Measurements from ENCODE around the gene SORL1. TPM values are rescaled to one million over a fixed set of nuclear protein-coding genes. Genes with fewer than 3 reads are reported as not detected.
"Not testable (repeated sequence)": the region's sequence is repeated elsewhere in the genome, so short reads cannot be mapped to it uniquely, and the experiment has no call there.

The SORL1 gene, protein sequence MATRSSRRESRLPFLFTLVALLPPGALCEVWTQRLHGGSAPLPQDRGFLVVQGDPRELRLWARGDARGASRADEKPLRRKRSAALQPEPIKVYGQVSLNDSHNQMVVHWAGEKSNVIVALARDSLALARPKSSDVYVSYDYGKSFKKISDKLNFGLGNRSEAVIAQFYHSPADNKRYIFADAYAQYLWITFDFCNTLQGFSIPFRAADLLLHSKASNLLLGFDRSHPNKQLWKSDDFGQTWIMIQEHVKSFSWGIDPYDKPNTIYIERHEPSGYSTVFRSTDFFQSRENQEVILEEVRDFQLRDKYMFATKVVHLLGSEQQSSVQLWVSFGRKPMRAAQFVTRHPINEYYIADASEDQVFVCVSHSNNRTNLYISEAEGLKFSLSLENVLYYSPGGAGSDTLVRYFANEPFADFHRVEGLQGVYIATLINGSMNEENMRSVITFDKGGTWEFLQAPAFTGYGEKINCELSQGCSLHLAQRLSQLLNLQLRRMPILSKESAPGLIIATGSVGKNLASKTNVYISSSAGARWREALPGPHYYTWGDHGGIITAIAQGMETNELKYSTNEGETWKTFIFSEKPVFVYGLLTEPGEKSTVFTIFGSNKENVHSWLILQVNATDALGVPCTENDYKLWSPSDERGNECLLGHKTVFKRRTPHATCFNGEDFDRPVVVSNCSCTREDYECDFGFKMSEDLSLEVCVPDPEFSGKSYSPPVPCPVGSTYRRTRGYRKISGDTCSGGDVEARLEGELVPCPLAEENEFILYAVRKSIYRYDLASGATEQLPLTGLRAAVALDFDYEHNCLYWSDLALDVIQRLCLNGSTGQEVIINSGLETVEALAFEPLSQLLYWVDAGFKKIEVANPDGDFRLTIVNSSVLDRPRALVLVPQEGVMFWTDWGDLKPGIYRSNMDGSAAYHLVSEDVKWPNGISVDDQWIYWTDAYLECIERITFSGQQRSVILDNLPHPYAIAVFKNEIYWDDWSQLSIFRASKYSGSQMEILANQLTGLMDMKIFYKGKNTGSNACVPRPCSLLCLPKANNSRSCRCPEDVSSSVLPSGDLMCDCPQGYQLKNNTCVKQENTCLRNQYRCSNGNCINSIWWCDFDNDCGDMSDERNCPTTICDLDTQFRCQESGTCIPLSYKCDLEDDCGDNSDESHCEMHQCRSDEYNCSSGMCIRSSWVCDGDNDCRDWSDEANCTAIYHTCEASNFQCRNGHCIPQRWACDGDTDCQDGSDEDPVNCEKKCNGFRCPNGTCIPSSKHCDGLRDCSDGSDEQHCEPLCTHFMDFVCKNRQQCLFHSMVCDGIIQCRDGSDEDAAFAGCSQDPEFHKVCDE (N-terminal part only)
- 76.3 TPM for total RNA-seq

- peak; percentile 60 for DNase-seq
These were observed at the start of gene SORL1 for GRCh38 chr11:121451986-121452608. Gene SORL1 (plus strand): TSS chr11:121452314. CDS start chr11:121452332, 18 bp downstream.

DNA sequence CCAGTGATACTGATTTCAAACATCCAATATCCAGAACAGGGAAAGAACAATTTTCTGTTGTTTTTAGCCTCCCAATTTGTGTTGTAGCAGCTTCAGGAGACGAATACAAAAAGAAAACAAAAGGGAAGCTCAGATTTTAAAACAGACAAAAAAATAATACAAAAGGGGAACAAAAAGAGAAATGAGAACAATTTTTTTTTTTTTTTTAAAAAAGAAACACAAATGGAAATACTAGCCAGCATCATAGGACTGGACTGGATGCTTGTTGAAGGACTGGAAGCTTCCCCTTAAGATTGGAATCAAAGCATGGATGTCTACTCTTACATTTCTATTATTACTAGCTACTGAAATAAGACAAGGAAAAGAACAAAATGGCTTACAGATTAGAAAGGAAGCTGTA lies 46.5 kb upstream of the SORL1 start:
- no peak for DNase-seq

GRCh38 chr11:121406291-121406690 lies 45.8 kb upstream of the SORL1 start:
- DNase-seq: no peak

DNA sequence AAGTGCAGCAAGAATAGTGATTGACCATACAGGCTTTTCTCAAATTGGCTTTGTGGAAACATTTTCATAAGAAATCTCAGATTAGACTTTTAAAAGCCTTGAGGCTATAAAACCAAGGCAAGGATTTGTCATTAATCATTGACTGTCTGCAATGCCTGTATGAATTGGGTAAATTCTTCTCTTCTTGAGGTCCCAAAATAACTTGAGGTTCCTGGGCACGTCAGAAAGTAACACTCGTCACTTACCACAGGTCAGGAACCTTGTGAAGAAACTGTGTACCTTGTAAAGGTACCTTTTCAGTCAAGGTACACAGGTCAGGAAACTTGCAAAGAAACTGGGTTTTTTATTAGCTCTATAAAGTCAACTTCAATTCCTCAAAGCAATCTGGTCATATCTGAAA lies 43.3 kb upstream of the SORL1 start:
- no peak for DNase-seq

DNA sequence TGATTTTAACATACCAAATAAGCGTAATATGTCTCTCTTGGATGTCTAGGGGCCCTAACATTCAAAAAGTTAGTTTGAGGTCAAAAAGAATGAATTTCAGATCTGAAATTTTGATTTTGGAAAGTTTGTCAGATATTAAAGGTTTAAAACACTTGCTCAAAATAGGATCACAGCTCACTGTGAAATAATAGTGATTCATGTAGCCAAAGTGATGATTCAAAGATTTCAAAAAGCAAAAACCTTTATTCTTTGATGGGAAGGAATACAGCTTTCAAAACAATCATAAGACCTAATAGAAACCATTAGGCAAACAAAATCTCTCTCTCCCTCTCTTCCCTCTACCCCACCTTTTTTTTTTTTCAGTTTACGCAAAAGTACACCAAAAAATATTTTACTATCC lies 42.1 kb upstream of the SORL1 start:
- DNase-seq: not testable (repeated sequence)

GRCh38 chr11:121411330-121411729 lies 40.8 kb upstream of the SORL1 start:
- not testable (repeated sequence) for DNase-seq

DNA sequence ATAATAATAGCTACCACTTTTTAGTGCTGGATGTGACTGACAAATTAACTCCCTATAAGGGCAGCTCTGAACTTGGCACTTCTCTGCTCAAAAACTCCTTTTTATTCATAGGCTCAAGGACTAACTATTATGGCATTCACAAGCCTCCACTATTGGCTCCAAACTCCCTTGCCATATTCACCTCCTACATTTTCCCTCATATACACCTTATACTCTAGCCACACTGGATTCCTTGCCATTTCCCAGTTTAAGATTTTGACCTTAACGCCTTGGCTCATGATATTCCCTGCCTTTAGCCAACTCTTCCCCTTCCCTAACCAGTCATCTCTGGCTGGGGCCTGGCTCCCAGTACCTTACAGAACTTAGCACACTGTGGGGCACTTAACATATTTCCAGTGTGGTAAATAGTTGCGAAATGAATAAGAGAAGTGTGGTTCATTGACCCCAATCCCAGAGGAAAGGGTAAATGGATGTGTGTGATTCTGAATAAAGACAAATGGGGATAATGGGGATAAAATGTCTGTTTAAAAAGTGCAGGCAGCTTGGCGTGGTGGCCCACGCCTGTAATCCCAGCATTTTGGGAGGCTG lies 40.0 kb upstream of the SORL1 start:
- DNase-seq: no peak

DNA sequence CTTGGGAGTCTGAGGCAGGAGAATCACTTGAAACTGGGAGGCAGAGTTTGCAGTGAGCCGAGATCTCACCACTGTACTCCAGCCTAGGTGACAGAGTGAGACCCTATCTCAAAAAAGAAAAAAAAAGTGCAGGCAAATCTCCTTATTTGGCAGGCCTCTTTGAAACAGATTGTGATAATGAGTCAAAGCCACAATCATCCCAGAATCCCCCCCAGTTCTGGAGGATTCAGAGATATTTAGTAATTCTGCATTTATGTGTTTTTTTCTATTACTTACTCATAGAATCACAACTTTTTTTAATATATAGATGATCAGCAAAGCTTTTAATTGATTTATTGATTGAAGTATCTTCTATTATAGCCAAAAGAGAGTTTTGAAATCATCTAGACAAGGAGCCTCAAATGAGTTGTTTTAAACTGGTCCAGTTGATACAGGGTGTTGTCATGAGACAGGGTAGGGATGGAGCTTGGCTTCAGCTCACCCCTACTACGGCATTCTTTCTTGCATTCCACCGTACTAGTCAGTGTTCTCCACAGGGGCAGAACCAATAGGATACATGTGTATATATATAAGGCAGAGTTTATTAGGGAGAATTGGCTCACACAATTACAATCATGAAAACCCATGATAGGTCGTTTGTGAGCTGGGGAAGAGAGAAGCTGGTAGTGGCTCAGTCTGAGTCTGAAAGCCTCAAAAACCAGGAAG lies 39.3 kb upstream of the SORL1 start:
- no peak for DNase-seq

DNA sequence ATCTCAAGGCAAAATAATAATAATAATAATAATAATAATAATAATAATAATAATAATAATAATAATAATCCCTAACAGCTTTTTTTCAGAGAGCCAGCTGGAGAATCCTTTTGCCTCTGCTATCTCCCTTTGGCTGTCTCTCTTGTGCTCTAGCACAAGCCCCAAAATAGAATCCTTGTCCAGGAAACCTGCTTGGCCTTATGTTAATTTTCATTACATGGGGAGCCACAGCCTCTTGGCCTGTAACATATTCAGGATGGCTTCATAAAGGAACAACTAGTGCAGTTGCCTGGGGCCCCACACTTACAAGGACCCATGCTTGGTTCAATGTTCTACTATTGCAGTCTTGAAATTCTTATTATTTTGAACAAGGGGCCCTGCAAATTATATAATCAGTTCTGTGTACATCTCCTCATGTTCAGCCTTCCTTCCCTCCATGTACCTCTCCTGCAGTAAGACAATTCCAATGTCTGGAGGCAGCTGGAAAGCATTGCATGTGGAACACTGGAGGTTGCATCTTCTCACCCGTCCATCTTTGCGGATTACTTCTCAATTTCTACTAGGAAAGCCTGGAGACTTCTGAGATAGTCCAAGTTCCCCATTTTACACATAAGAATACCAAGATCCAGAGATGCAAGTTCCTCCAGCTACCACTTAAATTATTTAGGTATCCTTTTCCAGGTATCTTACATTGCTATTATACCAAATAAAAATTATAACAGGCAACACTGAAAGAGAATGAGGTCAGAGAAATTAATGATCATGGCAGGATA lies 37.8 kb upstream of the SORL1 start:
- no peak for DNase-seq

- DNase-seq: no peak
These were observed 36.3 kb upstream of the SORL1 start for GRCh38 chr11:121415856-121416255.

- no peak for DNase-seq
These were observed 35.0 kb upstream of the SORL1 start for GRCh38 chr11:121417055-121417551.

DNA sequence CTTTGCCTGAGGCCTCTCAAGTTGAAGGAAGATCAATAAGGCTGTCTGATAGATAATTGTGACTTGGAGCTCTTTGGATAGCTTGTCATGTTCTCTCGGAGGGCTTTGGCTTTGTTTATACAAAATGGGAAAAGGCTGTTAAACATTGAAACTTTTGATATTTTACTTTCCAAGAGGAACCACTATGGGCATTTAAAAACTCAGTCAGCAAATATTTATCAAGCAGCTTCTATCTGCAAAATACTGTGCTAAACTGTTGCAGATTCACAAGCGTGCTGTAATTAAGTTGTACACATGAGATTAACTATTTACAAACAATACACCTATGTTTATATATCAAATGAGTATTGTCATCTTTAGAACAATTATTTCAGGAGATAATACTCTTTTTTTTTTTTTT lies 34.5 kb upstream of the SORL1 start:
- no peak for DNase-seq

DNA sequence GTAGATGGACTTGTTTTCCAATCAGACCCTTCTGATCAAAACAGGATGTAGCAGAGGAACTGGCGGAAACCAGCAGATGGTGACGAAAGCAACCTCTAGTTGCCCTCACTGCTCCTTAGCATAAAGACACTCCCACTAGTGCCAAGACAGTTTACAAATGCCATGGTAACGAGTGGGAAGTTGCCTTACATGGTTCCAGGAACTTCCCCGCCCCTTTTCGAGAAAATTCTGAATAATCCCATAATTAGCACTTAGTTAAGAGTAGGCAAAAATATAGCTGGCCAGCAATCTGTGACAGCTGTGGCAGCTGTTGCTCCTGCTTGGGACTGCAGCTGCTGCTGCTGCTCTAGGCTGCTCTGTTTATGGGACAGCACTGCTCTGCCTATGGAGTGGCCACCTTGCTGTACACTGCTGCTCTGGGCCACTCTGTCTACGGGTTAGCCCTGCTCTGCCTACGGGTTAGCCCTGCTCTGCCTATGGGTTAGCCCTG lies 33.4 kb upstream of the SORL1 start:
- DNase-seq: no peak

GRCh38 chr11:121419836-121420235 lies 32.3 kb upstream of the SORL1 start:
- no peak for DNase-seq

- no peak for DNase-seq
These were observed 31.7 kb upstream of the SORL1 start for GRCh38 chr11:121420398-121420797.

DNA sequence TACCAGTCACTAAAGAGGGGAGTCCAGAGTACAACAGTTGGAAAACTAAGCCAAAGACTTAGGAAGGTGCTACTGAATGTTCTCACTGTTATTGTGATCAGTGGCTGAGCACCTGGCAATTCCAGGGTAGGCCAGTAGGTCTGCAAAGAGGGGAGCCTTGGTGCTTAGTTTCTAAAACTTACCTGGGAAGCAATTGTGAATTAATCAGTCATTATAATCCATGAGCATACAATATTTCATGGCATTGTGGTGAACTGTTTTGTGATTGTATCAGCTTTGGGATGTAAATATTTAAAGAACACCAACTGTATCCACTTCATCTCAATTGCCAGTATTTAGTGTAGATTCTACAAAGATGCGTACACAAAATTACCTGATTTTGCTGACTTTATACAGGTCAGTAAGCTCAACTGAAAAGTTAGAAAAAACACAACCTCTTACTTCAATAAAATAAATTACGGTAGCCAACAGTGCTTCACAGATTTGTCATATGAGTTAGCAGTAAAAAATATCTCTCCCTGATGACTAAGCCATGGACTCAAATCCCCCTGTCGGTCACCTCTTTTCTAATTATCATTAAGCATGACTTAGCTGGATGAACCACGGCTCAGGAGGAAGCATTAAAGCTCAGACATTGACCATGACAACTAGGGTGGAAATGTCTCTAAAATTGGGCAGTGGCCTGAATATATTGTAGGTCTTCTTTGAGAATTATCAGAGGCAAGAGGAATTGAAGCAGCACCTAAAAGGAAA lies 30.8 kb upstream of the SORL1 start:
- no peak for DNase-seq

GRCh38 chr11:121422675-121423074 lies 29.4 kb upstream of the SORL1 start:
- no peak for DNase-seq

GRCh38 chr11:121425828-121426227 lies 26.3 kb upstream of the SORL1 start:
- no peak for DNase-seq

Measured in occipital lobe (tissue), 2 donors.